K562 (cell line): ENCODE data around the gene TRERF1. TPM values are rescaled to one million over a fixed set of nuclear protein-coding genes. Genes with fewer than 3 reads are reported as not detected.

Experiments
- AFF4 ChIP-seq: sonication (generic); formaldehyde crosslinking; IDR thresholded peaks from 2 replicates; pipeline ENCODE4 v1.8.0; 2023; ENCODE audit warnings: mild to moderate bottlenecking, missing genetic modification reagents
- FOXK1 ChIP-seq: sonication (generic); formaldehyde crosslinking; IDR thresholded peaks from 2 replicates; pipeline ENCODE4 v1.8.0; 2022; ENCODE audit warnings: missing genetic modification reagents, mild to moderate bottlenecking, borderline replicate concordance
- FOXK2 ChIP-seq, 2 experiments: fragments of 450-650 bp; IDR thresholded peaks in 1 of 2; conservative IDR thresholded peaks in 1 of 2; 2 replicates each; pipeline ENCODE4 v1.6.1; 2016; ENCODE audit warnings: low read depth in 2 of 2, mild to moderate bottlenecking in 1 of 2
- KDM1A ChIP-seq, 2 experiments: fragments of 450-650 bp; IDR thresholded peaks; 2 replicates each; pipeline ENCODE4 v1.6.1; 2016; ENCODE audit warnings: mild to moderate bottlenecking in 2 of 2
- KDM5B ChIP-seq: fragments of 200-600 bp; sonication (generic); IDR thresholded peaks from 2 replicates; pipeline ENCODE4 v1.6.1; 2012; ENCODE audit warnings: low read depth, mild to moderate bottlenecking, moderate library complexity, low read length, control low read depth, inconsistent platforms; ENCODE audit not compliant: insufficient replicate concordance
- KLF6 ChIP-seq: fragments of 250-450 bp; sonication (Bioruptor Pico); IDR thresholded peaks from 2 replicates; pipeline ENCODE4 v1.4.0; 2020; ENCODE audit warnings: mild to moderate bottlenecking, moderate library complexity, borderline replicate concordance
- LARP7 ChIP-seq: fragments of 450-650 bp; IDR thresholded peaks from 2 replicates; pipeline ENCODE4 v1.6.1; 2016
- MEF2A ChIP-seq: IDR thresholded peaks from 2 replicates; pipeline ENCODE4 v1.6.1; 2011; ENCODE audit warnings: low read depth, mild to moderate bottlenecking, low read length, moderate library complexity; ENCODE audit not compliant: control insufficient read depth
- MEIS2 ChIP-seq: fragments of 450-650 bp; IDR thresholded peaks from 2 replicates; pipeline ENCODE4 v1.6.1; 2014; ENCODE audit warnings: mild to moderate bottlenecking; ENCODE audit not compliant: partially characterized antibody
- MYC ChIP-seq, 2 experiments: fragments of 250-450 bp in 1 of 2; sonication (Bioruptor Pico) in 1 of 2; IDR thresholded peaks; 2 replicates each; pipeline versions ENCODE4 v1.5.1 to v1.6.1; 2012 to 2021; ENCODE audit warnings: low read depth in 2 of 2, borderline replicate concordance in 1 of 2, improper control_type of control experiment in 1 of 2, low read length in 1 of 2, mild to moderate bottlenecking in 1 of 2, moderate library complexity in 1 of 2
- POLR2G ChIP-seq: fragments of 200-400 bp; formaldehyde crosslinking; IDR thresholded peaks from 2 replicates; pipeline ENCODE4 v1.6.1; 2017; ENCODE audit warnings: low read depth, mild to moderate bottlenecking, antibody characterized with exemption, low read length, moderate library complexity
- RFX1 ChIP-seq: fragments of 450-650 bp; IDR thresholded peaks from 2 replicates; pipeline ENCODE4 v1.6.1; 2016; ENCODE audit warnings: mild to moderate bottlenecking, moderate library complexity
- SP2 ChIP-seq: IDR thresholded peaks from 2 replicates; pipeline ENCODE4 v1.6.1; 2011; ENCODE audit warnings: mild to moderate bottlenecking, low read depth, low read length, moderate library complexity; ENCODE audit not compliant: poor library complexity, severe bottlenecking; ENCODE audit errors: extremely low read depth
- SRF ChIP-seq, 2 experiments: fragments of 250-450, 450-650 bp in 1 of 2; sonication (Bioruptor Pico) in 1 of 2; sonication (generic) in 1 of 2; formaldehyde crosslinking; IDR thresholded peaks; 2 replicates each; pipeline versions ENCODE4 v1.5.0 to v1.5.1; 2020 to 2022; ENCODE audit warnings: mild to moderate bottlenecking in 1 of 2, missing genetic modification reagents in 1 of 2
- TAF9B ChIP-seq: fragments of 450-650 bp; IDR thresholded peaks from 2 replicates; pipeline ENCODE4 v1.6.1; 2018; ENCODE audit warnings: mild to moderate bottlenecking; ENCODE audit not compliant: partially characterized antibody
- USF1 ChIP-seq: sonication (generic); formaldehyde crosslinking; IDR thresholded peaks from 2 replicates; pipeline ENCODE4 v1.9.0; 2022; ENCODE audit warnings: mild to moderate bottlenecking, missing genetic modification reagents
- YBX1 ChIP-seq: fragments of 450-650 bp; IDR thresholded peaks from 2 replicates; pipeline ENCODE4 v1.7.1; 2016; ENCODE audit warnings: mild to moderate bottlenecking
- ZBED1 ChIP-seq: IDR thresholded peaks from 2 replicates; pipeline ENCODE4 v1.6.1; 2014
- ZBTB7A ChIP-seq: IDR thresholded peaks from 2 replicates; pipeline ENCODE4 v1.6.1; 2011; ENCODE audit warnings: low read depth, mild to moderate bottlenecking, low read length, moderate library complexity, borderline replicate concordance; ENCODE audit not compliant: control insufficient read depth
- ZNF134 ChIP-seq: fragments of 250-450 bp; sonication (Bioruptor Pico); conservative IDR thresholded peaks from 2 replicates; pipeline ENCODE4 v1.4.0; 2020
- ZNF274 ChIP-seq: IDR thresholded peaks from 2 replicates; pipeline ENCODE4 v1.6.1; 2011; ENCODE audit warnings: low read depth, mild to moderate bottlenecking, low read length, moderate library complexity, borderline replicate concordance
- ZNF395 ChIP-seq: fragments of 200-800 bp; sonication (Bioruptor generic); IDR thresholded peaks from 2 replicates; pipeline ENCODE4 v1.6.1; 2017; ENCODE audit warnings: missing genetic modification characterization, missing compliant biosample characterization
- ZNF551 ChIP-seq: fragments of 250-450 bp; sonication (Bioruptor Pico); IDR thresholded peaks from 2 replicates; pipeline ENCODE4 v1.5.0; 2021; ENCODE audit warnings: mild to moderate bottlenecking, moderate library complexity
- ZSCAN32 ChIP-seq: fragments of 450-650 bp; formaldehyde crosslinking; IDR thresholded peaks from 2 replicates; pipeline ENCODE4 v1.4.0; 2020; ENCODE audit warnings: mild to moderate bottlenecking, moderate library complexity
- polyA plus RNA-seq, 8 experiments: library from polyadenylated mRNA; depleted of rRNA in 4 of 8; stranded (reverse) in 5 of 8; unstranded in 3 of 8; fragments of >200 nt; fragmentation: Nextera tagmentation in 2 of 8; fragmentation: Illumina TruSeq in 1 of 8; extraction: Ambion mirVana in 2 of 8; extraction: Trizol in 1 of 8; gene quantifications; 2 replicates each; pipeline versions ENCODE4 v1.2.1 to v1.2.3, GENCODE V29; 2011 to 2014; ENCODE audit warnings: inconsistent platforms in 1 of 8, missing spikeins in 1 of 8
- total RNA-seq, 7 experiments: library from RNA; depleted of rRNA in 6 of 7; stranded (reverse); fragments of >200 nt in 6 of 7; fragmentation: Illumina TruSeq in 2 of 7; extraction: Trizol in 2 of 7; gene quantifications; 2 replicates each; pipeline versions ENCODE4 v1.2.1 to v1.2.3, GENCODE V29; 2011 to 2021; ENCODE audit warnings: low replicate concordance in 1 of 7

TRERF1 gene
- total and polyA plus RNA-seq, 9 of the 15 experiments (the other 6 are each of a cell fraction or from before 2014, with no cell fraction given): 0.04 to 0.20 (median 0.07) TPM; not detected in 3

- TF ChIP-seq ZNF134 (no peak), MEF2A (no peak), ZNF274 (no peak), SRF (CRISPR knock-in tag; IDR thresholded peaks at IDR 0.05) (peak in 1 of 2 experiments; percentile 21; a peak in 1 of 4 replicates), YBX1 (no peak), ZBTB7A (no peak), LARP7 (no peak), KLF6 (CRISPR knock-in tag) (no peak), MEIS2 (peak; percentile 57), KDM5B (no peak), USF1 (no peak), RFX1 (no peak), ZNF551 (CRISPR knock-in tag) (no peak), ZBED1 (no peak), MYC (IDR thresholded peaks at IDR 0.05; ENCODE audit: low read depth, low read length) (peak; percentile 53; the same call in 1 of the 2 replicates), MYC (CRISPR knock-in tag; IDR thresholded peaks at IDR 0.05; ENCODE audit: borderline replicate concordance, low read depth) (no peak), FOXK1 (CRISPR knock-in tag) (no peak), SP2 (no peak), AFF4 (CRISPR knock-in tag) (no peak), KDM1A (IDR thresholded peaks at IDR 0.05) (no peak), ZNF395 (CRISPR knock-in tag) (no peak), POLR2G (no peak), FOXK2 (conservative IDR thresholded peaks at IDR 0.05 in 1 of 2, IDR thresholded peaks at IDR 0.05 in 1 of 2; ENCODE audit: low read depth in 2 of 2) (0 out of 4 replicates have a peak, but pooled peaks of 1 of the 2 experiments have one; percentile 35), ZSCAN32 (CRISPR knock-in tag) (no peak), TAF9B (no peak)
These were observed 44.3 kb downstream of the TRERF1 start (continued) for GRCh38 chr6:42407379-42407778.
